ENCODE results near the gene TMEM18. TPM values are rescaled to one million over a fixed set of nuclear protein-coding genes. Genes with fewer than 3 reads are reported as not detected.

Gene TMEM18
- total and polyA plus RNA-seq, 9 of the 15 experiments (the other 6 are each of a cell fraction or from before 2014, with no cell fraction given) = 12.8 to 55.9 (median 21.8) TPM

DNA sequence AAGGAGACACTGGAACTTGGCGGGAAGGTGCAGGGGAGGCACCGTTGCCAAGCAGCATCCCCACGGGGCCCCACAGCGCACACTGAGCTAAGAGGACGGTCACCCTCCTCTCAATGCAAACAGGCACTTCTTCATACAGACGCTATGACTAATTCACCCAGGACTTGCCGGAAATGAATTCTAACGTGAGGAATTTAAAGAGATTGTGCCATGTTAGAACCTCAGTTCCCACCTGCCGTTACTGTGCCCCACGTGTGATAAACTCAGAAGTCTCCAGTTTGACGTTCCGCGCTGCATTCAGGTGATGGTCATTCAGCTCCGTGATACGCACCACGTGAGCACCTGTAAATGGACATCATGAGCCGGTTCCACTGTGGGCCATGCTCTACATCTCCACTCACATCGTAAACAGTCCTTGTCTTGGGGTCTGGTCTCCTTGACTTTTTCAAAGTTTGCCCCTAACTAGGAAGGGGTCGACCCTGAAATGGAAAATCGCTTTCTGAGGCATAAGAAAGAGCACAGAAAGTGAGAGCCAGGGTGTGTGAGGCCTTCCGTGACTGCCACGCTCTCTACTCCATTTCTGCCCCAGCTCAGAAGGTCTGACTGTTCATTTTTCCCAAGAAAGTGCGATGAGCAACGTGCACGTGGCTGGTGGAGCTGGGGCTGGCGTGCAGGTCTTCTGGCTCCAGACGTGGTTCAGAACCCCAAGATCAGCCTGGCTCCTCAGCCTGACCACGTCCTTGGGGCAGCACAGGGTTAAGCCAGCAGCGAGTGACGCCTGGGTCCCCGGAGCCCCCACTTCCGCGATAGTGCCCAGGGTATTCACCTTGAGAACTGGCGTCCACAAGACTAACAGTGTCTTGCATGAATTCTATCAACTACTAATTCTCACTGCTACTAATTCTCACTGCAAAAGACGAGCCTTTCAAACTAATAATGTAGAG is 35.1 kb downstream of the TMEM18 start:
- no peaks in the 10 kb centered on the region for H3K4me1 ChIP-seq (replicated peaks in 1 of 2; ENCODE audit: control insufficient read depth in 2 of 2, insufficient read depth in 2 of 2, low read length in 2 of 2)
- no peak for DNase-seq (ENCODE audit: extremely low read depth in 1 of 4, low spot score in 3 of 4)
- peaks cover 3% of the 10 kb centered on the region for H3K9me1 ChIP-seq (ENCODE audit: control insufficient read depth, insufficient read depth, low read length)
- no TSS peak for BruUV-seq (replicated peaks)
- H3K79me2 ChIP-seq (ENCODE audit: control insufficient read depth, insufficient read depth, low read length) = no peaks in the 10 kb centered on the region
- no peak for ATAC-seq
- no peaks in the 10 kb centered on the region for H3K9me3 ChIP-seq (replicated peaks; ENCODE audit: control insufficient read depth, insufficient read depth, low read depth, low read length)
- H3K27ac ChIP-seq (ENCODE audit: extremely low read depth, low read depth, low read length) = no peak overlapping the region
- H3K9ac ChIP-seq (ENCODE audit: insufficient read depth in 1 of 2, low read depth in 2 of 2, low read length in 2 of 2) = no peak overlapping the region
- WGBS (ENCODE audit: insufficient coverage, low coverage, missing lambda C conversion rate) = 2% methylated on average over 34 of the region's 35 CpGs
- intact Hi-C loops (cut with micrococcal nuclease) = no loop called here
- in situ Hi-C loops (cut with MboI) = no loop called here
- H3K4me2 ChIP-seq (ENCODE audit: insufficient read depth, low read length) = no peak overlapping the region
- ChIA-PET POLR2A (no interaction called here), CTCF (ENCODE audit: low intra/inter-chr PET ratio) (no interaction called here)
- no peaks in the 10 kb centered on the region; the same call in 1 of the 2 replicates for H4K20me1 ChIP-seq (replicated peaks; ENCODE audit: control insufficient read depth, insufficient read depth, low read length)
- peaks cover 18 to 52% of the 10 kb centered on the region in 2 experiments for H3K27me3 ChIP-seq (ENCODE audit: control insufficient read depth in 2 of 2, insufficient read depth in 2 of 2, low read length in 2 of 2)
- no peak overlapping the region for H3K4me3 ChIP-seq
- H2AFZ ChIP-seq (ENCODE audit: low read depth, low read length) = no peak overlapping the region
- FAIRE-seq = no peak
- no peaks in the 10 kb centered on the region for H3K36me3 ChIP-seq (ENCODE audit: control insufficient read depth, insufficient read depth, low read length)
- TF ChIP-seq, protein P1, sequence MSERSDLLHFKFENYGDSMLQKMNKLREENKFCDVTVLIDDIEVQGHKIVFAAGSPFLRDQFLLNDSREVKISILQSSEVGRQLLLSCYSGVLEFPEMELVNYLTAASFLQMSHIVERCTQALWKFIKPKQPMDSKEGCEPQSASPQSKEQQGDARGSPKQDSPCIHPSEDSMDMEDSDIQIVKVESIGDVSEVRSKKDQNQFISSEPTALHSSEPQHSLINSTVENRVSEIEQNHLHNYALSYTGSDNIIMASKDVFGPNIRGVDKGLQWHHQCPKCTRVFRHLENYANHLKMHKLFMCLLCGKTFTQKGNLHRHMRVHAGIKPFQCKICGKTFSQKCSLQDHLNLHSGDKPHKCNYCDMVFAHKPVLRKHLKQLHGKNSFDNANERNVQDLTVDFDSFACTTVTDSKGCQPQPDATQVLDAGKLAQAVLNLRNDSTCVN (CRISPR knock-in tag; IDR thresholded peaks at IDR 0.05) = no peak
- TF ChIP-seq, protein P2, sequence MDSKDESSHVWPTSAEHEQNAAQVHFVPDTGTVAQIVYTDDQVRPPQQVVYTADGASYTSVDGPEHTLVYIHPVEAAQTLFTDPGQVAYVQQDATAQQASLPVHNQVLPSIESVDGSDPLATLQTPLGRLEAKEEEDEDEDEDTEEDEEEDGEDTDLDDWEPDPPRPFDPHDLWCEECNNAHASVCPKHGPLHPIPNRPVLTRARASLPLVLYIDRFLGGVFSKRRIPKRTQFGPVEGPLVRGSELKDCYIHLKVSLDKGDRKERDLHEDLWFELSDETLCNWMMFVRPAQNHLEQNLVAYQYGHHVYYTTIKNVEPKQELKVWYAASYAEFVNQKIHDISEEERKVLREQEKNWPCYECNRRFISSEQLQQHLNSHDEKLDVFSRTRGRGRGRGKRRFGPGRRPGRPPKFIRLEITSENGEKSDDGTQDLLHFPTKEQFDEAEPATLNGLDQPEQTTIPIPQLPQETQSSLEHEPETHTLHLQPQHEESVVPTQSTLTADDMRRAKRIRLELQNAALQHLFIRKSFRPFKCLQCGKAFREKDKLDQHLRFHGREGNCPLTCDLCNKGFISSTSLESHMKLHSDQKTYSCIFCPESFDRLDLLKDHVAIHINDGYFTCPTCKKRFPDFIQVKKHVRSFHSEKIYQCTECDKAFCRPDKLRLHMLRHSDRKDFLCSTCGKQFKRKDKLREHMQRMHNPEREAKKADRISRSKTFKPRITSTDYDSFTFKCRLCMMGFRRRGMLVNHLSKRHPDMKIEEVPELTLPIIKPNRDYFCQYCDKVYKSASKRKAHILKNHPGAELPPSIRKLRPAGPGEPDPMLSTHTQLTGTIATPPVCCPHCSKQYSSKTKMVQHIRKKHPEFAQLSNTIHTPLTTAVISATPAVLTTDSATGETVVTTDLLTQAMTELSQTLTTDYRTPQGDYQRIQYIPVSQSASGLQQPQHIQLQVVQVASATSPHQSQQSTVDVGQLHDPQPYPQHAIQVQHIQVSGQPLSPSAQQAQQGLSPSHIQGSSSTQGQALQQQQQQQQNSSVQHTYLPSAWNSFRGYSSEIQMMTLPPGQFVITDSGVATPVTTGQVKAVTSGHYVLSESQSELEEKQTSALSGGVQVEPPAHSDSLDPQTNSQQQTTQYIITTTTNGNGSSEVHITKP (IDR thresholded peaks at IDR 0.05; ENCODE audit: partially characterized antibody) = no peak
- TF ChIP-seq PTTG1 (tag; IDR thresholded peaks at IDR 0.05; ENCODE audit: low read depth) (no peak), GTF2A2 (tag; IDR thresholded peaks at IDR 0.05) (no peak), RAD51 (IDR thresholded peaks at IDR 0.05; ENCODE audit: borderline replicate concordance, low read depth) (no peak)
- TF ChIP-seq, protein P3, sequence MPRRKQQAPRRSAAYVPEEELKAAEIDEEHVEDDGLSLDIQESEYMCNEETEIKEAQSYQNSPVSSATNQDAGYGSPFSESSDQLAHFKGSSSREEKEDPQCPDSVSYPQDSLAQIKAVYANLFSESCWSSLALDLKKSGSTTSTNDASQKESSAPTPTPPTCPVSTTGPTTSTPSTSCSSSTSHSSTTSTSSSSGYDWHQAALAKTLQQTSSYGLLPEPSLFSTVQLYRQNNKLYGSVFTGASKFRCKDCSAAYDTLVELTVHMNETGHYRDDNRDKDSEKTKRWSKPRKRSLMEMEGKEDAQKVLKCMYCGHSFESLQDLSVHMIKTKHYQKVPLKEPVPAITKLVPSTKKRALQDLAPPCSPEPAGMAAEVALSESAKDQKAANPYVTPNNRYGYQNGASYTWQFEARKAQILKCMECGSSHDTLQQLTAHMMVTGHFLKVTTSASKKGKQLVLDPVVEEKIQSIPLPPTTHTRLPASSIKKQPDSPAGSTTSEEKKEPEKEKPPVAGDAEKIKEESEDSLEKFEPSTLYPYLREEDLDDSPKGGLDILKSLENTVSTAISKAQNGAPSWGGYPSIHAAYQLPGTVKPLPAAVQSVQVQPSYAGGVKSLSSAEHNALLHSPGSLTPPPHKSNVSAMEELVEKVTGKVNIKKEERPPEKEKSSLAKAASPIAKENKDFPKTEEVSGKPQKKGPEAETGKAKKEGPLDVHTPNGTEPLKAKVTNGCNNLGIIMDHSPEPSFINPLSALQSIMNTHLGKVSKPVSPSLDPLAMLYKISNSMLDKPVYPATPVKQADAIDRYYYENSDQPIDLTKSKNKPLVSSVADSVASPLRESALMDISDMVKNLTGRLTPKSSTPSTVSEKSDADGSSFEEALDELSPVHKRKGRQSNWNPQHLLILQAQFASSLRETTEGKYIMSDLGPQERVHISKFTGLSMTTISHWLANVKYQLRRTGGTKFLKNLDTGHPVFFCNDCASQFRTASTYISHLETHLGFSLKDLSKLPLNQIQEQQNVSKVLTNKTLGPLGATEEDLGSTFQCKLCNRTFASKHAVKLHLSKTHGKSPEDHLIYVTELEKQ (CRISPR knock-in tag; IDR thresholded peaks at IDR 0.05) = no peak
- TF ChIP-seq, protein P4, sequence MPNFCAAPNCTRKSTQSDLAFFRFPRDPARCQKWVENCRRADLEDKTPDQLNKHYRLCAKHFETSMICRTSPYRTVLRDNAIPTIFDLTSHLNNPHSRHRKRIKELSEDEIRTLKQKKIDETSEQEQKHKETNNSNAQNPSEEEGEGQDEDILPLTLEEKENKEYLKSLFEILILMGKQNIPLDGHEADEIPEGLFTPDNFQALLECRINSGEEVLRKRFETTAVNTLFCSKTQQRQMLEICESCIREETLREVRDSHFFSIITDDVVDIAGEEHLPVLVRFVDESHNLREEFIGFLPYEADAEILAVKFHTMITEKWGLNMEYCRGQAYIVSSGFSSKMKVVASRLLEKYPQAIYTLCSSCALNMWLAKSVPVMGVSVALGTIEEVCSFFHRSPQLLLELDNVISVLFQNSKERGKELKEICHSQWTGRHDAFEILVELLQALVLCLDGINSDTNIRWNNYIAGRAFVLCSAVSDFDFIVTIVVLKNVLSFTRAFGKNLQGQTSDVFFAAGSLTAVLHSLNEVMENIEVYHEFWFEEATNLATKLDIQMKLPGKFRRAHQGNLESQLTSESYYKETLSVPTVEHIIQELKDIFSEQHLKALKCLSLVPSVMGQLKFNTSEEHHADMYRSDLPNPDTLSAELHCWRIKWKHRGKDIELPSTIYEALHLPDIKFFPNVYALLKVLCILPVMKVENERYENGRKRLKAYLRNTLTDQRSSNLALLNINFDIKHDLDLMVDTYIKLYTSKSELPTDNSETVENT (CRISPR knock-in tag; IDR thresholded peaks at IDR 0.05) = no peak

Data from K562 (cell line).